Endothelial cell of umbilical vein (primary cell): ENCODE results near the gene PTPRU. TPM values are rescaled to one million over a fixed set of nuclear protein-coding genes. Genes with fewer than 3 reads are reported as not detected.
A peak's percentile ranks its signal among the peaks of the same experiment; 100 is the strongest.

Experiments
- BruUV-seq: library from RNA; stranded (reverse); fragments of 400-500 nt; replicated peaks from 2 replicates; lab custom pipeline; 2021; lab: Mats Ljungman, UMichigan
- CTCF ChIA-PET: fragments of 300-600, 350-600 bp; sonication (Branson Sonifier 250); formaldehyde crosslinking; loops from one replicate; lab custom pipeline; 2021; ENCODE audit warnings: antibody characterized with exemption, inconsistent platforms; lab: Charles Lee
- POLR2A ChIA-PET: fragments of 300-600, 350-600 bp; sonication (Branson Sonifier 250); formaldehyde crosslinking; loops from one replicate; lab custom pipeline; 2021; ENCODE audit warnings: antibody characterized with exemption, inconsistent platforms; lab: Charles Lee
- DNase-seq: peaks from one replicate; pipeline ENCODE4 v3.0.0-alpha.2; 2011; ENCODE audit warnings: low read depth, low spot score
- FAIRE-seq: peaks from 2 replicates; lab custom pipeline; 2011; peaks lifted over from hg19 to GRCh38; lab: Jason Lieb, UNC
- H2AFZ ChIP-seq: 2 replicates; pipeline ENCODE4 v1.6.0; 2012; ENCODE audit warnings: low read depth, low read length, control low read depth, inconsistent platforms
- H3K27ac ChIP-seq: 2 replicates; pipeline ENCODE4 v1.5.1; 2011; ENCODE audit warnings: low read depth, mild to moderate bottlenecking, control low read depth, low read length, moderate library complexity; ENCODE audit not compliant: insufficient read depth
- H3K27me3 ChIP-seq, 2 experiments: 2 replicates each; pipeline versions ENCODE4 v1.6.0 to v1.6.1; 2011; ENCODE audit warnings: low read length in 2 of 2, mixed read lengths in 1 of 2; ENCODE audit not compliant: control insufficient read depth in 2 of 2, insufficient read depth in 2 of 2
- H3K36me3 ChIP-seq, 2 experiments: 2 replicates in 1 of 2; 3 replicates in 1 of 2; pipeline ENCODE4 v1.5.1; 2011; ENCODE audit warnings: low read length in 2 of 2, mild to moderate bottlenecking in 1 of 2, moderate library complexity in 1 of 2; ENCODE audit not compliant: control insufficient read depth in 2 of 2, insufficient read depth in 2 of 2; ENCODE audit errors: extremely low read depth in 1 of 2
- H3K4me1 ChIP-seq: 3 replicates; pipeline ENCODE4 v1.5.1; 2011; ENCODE audit warnings: mild to moderate bottlenecking, low read length; ENCODE audit not compliant: control insufficient read depth, insufficient read depth; ENCODE audit errors: extremely low read depth
- H3K4me2 ChIP-seq: 2 replicates; pipeline ENCODE4 v1.6.1; 2011; ENCODE audit warnings: low read length, control low read depth, mixed read lengths; ENCODE audit not compliant: insufficient read depth
- H3K4me3 ChIP-seq, 3 experiments: fragments of 200-600 bp in 1 of 3; sonication (generic), shearing (Covaris generic) in 1 of 3; replicated peaks in 1 of 3; 2 replicates each; pipeline ENCODE4 v1.5.1; 2011 to 2016; ENCODE audit warnings: control low read depth in 3 of 3, low read length in 3 of 3, mild to moderate bottlenecking in 2 of 3, inconsistent platforms in 1 of 3, low read depth in 1 of 3, moderate library complexity in 1 of 3; ENCODE audit not compliant: insufficient read depth in 1 of 3
- H3K79me2 ChIP-seq: 2 replicates; pipeline ENCODE4 v1.6.0; 2012; ENCODE audit warnings: low read length, inconsistent platforms; ENCODE audit not compliant: control insufficient read depth, insufficient read depth
- H3K9ac ChIP-seq: replicated peaks from 2 replicates; pipeline ENCODE3; 2011; ENCODE audit warnings: low read length, control low read depth; ENCODE audit not compliant: insufficient read depth; ENCODE audit errors: extremely low read depth
- H3K9me1 ChIP-seq: replicated peaks from 3 replicates; pipeline ENCODE4 v1.6.0; 2011; ENCODE audit warnings: mild to moderate bottlenecking, low read length; ENCODE audit not compliant: control insufficient read depth, insufficient read depth; ENCODE audit errors: extremely low read depth
- H3K9me3 ChIP-seq: replicated peaks from 2 replicates; pipeline ENCODE4 v1.5.1; 2012; ENCODE audit warnings: low read length, inconsistent platforms; ENCODE audit not compliant: control insufficient read depth, insufficient read depth
- H4K20me1 ChIP-seq: replicated peaks from 2 replicates; pipeline ENCODE3; 2011; ENCODE audit warnings: mild to moderate bottlenecking, low read length; ENCODE audit not compliant: control insufficient read depth, insufficient read depth; ENCODE audit errors: extremely low read depth
- EZH2 ChIP-seq: IDR thresholded peaks from 2 replicates; pipeline ENCODE4 v1.6.1; 2012; ENCODE audit warnings: borderline replicate concordance, low read depth, mild to moderate bottlenecking, moderate library complexity, low read length, inconsistent platforms; ENCODE audit not compliant: severe bottlenecking
- FOS ChIP-seq: IDR thresholded peaks from 2 replicates; pipeline ENCODE4 v1.6.1; 2011; ENCODE audit warnings: mild to moderate bottlenecking, low read length, moderate library complexity, borderline replicate concordance; ENCODE audit not compliant: insufficient read depth
- GATA2 ChIP-seq: IDR thresholded peaks from 2 replicates; pipeline ENCODE4 v1.7.0; 2011; ENCODE audit warnings: low read depth, mild to moderate bottlenecking, moderate library complexity, mixed read lengths, low read length; ENCODE audit not compliant: insufficient read length, insufficient read depth
- MAX ChIP-seq: IDR thresholded peaks from 2 replicates; pipeline ENCODE4 v1.6.1; 2011; ENCODE audit not compliant: insufficient read depth, insufficient read length
- MYC ChIP-seq: IDR thresholded peaks from one replicate; pipeline ENCODE4 v1.6.1; 2011; ENCODE audit warnings: mild to moderate bottlenecking, low read depth, low read length
- POLR2AphosphoS5 ChIP-seq: IDR thresholded peaks from 2 replicates; pipeline ENCODE4 v1.6.1; 2012; ENCODE audit warnings: low read depth, mild to moderate bottlenecking, control low read depth, low read length, moderate library complexity; ENCODE audit not compliant: insufficient read depth
- dilution Hi-C: fragments of 300-500 bp; cut with MboI; formaldehyde crosslinking; loops from one replicate; pipeline ENCODE4 v1.15.0; 2019; ENCODE audit warnings: low sequenced_read_pairs; ENCODE audit not compliant: extremely low pct_ligation_motif_present
- intact Hi-C: fragments of 100-400 bp; cut with micrococcal nuclease; formaldehyde crosslinking; loops from one replicate; pipeline ENCODE4 v1.10.0; 2022
- polyA plus RNA-seq, 4 experiments: library from polyadenylated mRNA; depleted of rRNA in 3 of 4; stranded (reverse) in 3 of 4; unstranded in 1 of 4; fragments of >200 nt; gene quantifications; 2 replicates each; pipeline versions ENCODE4 v1.2.1 to v1.2.3, GENCODE V29; 2011 to 2012; ENCODE audit warnings: missing spikeins in 1 of 4
- total RNA-seq: library from RNA; stranded (reverse); gene quantifications from 2 replicates; pipeline ENCODE4 v1.2.3, GENCODE V29; 2021

PTPRU gene
- total and polyA plus RNA-seq, 2 donors (not counting 3 experiments of a cell fraction or from before 2014, with no cell fraction given): 0.58 to 2.6 TPM

- H3K4me3 ChIP-seq: no peak overlapping the region
- DNase-seq (no peak), FAIRE-seq (no peak)
- no peaks in the 10 kb centered on the region for H4K20me1 ChIP-seq
- no peaks in the 10 kb centered on the region for H3K9me1 ChIP-seq
- no peak overlapping the region for H3K4me2 ChIP-seq
- H2AFZ ChIP-seq: no peak overlapping the region
- no peaks in the 10 kb centered on the region for H3K9me3 ChIP-seq
- H3K36me3 ChIP-seq: peaks cover 0 to 7% of the 10 kb centered on the region in 2 experiments
- CTCF ChIA-PET: interaction anchor here (0.8 to 1.3 kb wide), 2 partner anchors 11 to 27 kb away, joined by 3 to 7 read pairs; partner anchors contain the start of gene SRSF4
- peak; percentile 46 for TF ChIP-seq GATA2
- TF ChIP-seq POLR2AphosphoS5: no peak
- TF ChIP-seq MAX: no peak
- H3K4me1 ChIP-seq: peaks cover 6% of the 10 kb centered on the region
- BruUV-seq: no TSS peak
- POLR2A ChIA-PET: no interaction called here
- dilution Hi-C loops (no loop called here), intact Hi-C loops (no loop called here)
- H3K27me3 ChIP-seq: no peaks in the 10 kb centered on the region
- H3K9ac ChIP-seq: no peak overlapping the region
- H3K79me2 ChIP-seq: no peaks in the 10 kb centered on the region
- H3K27ac ChIP-seq: no peak overlapping the region
Observed at GRCh38 chr1:29208442-29208841, 27.9 kb upstream of the PTPRU start.

GRCh38 chr1:29209173-29209572 is 27.1 kb upstream of the PTPRU start:
- Histone ChIP-seq H3K9me3 (no peaks in the 10 kb centered on the region), H3K4me3 (no peak overlapping the region), H3K4me2 (no peak overlapping the region), H3K27ac (no peak overlapping the region), H3K9ac (no peak overlapping the region), H4K20me1 (no peaks in the 10 kb centered on the region), H2AFZ (no peak overlapping the region), H3K4me1 (peaks cover 6% of the 10 kb centered on the region), H3K36me3 (peaks cover 0 to 7% of the 10 kb centered on the region in 2 experiments), H3K9me1 (no peaks in the 10 kb centered on the region), H3K79me2 (no peaks in the 10 kb centered on the region), H3K27me3 (no peaks in the 10 kb centered on the region)
- no peak for FAIRE-seq
- ChIA-PET POLR2A (no interaction called here), CTCF (interaction anchor here (0.8 to 1.3 kb wide), 2 partner anchors 11 to 27 kb away, joined by 3 to 7 read pairs; partner anchors contain the start of gene SRSF4)
- intact Hi-C loops: no loop called here
- TF ChIP-seq MYC (no peak), EZH2 (no peak), GATA2 (no peak), POLR2AphosphoS5 (no peak), FOS (no peak), MAX (no peak)
- no peak for DNase-seq
- BruUV-seq: no TSS peak
- dilution Hi-C loops: no loop called here
